Stimulated activated naive CD8-positive, alpha-beta T cell treated with anti-CD3 and anti-CD28 coated beads, Interleukin-15, Interleukin-2, amounts not matched to agents 100 ng/mL and 50 ng/mL, for 24 hours (primary cell): ENCODE results near the gene CNTN5.

Experiments used
- H3K27ac Mint-ChIP-seq: one replicate; pipeline ENCODE4 v1.8.0; 2021; ENCODE audit warnings: mild to moderate bottlenecking, mixed read lengths
- H3K27me3 Mint-ChIP-seq: one replicate; pipeline ENCODE4 v1.8.0; 2021; ENCODE audit warnings: mixed read lengths
- H3K36me3 Mint-ChIP-seq: one replicate; pipeline ENCODE4 v1.8.0; 2021; ENCODE audit warnings: low read depth, mixed read lengths
- H3K4me1 Mint-ChIP-seq: one replicate; pipeline ENCODE4 v1.8.0; 2021; ENCODE audit warnings: low read depth, mixed read lengths
- H3K4me3 Mint-ChIP-seq: one replicate; pipeline ENCODE4 v1.8.0; 2021; ENCODE audit warnings: mild to moderate bottlenecking, mixed read lengths
- H3K9me3 Mint-ChIP-seq: one replicate; pipeline ENCODE4 v1.8.0; 2021; ENCODE audit warnings: mixed read lengths

Gene CNTN5

DNA sequence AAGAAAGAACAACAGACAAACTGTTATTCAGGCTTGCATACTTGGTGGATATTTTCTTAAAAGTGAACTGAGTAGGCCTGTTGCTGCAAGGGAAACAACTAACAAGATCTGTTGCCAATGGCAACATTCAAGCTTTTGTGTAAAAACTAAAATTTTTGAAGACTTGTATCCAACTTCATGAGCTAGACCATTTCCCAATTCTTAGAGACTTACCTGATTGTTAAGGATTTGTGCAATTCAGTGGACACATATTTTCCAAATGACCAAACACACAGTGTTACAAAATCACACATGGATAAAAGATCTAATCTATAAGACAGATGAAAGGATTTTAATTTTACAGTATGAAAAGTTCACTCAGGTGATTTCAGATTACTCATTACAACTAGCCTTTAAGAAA is 564.1 kb downstream of the CNTN5 start:
- Mint-ChIP-seq H3K27ac (no peak overlapping the region), H3K4me3 (no peak overlapping the region), H3K27me3 (no peaks in the 10 kb centered on the region), H3K9me3 (peaks cover 10% of the 10 kb centered on the region), H3K36me3 (no peaks in the 10 kb centered on the region), H3K4me1 (no peaks in the 10 kb centered on the region)

DNA sequence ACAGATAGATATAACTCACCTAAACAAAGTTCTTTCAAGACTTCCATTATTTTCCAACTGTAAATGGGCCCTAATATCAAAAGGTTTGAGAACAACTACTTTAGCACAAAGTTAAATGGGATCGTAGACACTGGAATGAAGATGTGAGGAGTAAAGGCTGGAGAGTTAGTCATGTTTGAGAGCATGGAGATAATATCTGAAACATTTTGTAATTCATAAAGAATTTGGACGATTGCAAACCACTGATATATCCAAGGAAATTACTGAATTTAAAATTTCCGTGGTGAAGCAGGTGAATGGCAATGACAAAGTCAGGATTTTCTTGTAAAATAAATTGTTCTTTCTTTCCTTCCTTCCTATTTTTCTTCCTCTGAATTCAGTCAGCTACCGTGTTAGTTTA is 564.9 kb downstream of the CNTN5 start:
- Mint-ChIP-seq H3K36me3 (no peaks in the 10 kb centered on the region), H3K27ac (no peak overlapping the region), H3K27me3 (no peaks in the 10 kb centered on the region), H3K4me3 (no peak overlapping the region), H3K9me3 (peaks cover 11% of the 10 kb centered on the region), H3K4me1 (no peaks in the 10 kb centered on the region)

DNA sequence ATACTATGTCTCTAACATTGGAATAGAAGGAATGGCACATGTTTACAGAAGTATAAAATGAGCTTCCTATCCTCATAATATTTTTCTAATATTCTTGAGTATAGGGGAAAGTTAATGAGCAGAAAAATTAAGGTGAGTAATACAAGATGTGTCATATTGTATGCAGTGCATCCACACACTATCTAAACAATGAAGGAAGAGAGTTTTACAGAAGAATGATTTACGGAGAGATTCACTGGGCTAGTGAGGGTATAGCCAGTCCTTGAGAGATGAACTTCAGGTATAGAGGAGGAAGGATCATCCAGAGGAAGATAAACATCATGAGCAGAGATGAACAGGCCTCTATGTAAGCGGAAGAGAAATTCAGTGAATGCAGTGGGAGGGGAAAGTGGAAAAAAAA is 569.0 kb downstream of the CNTN5 start:
- H3K9me3 Mint-ChIP-seq: peaks cover 7% of the 10 kb centered on the region
- no peaks in the 10 kb centered on the region for H3K36me3 Mint-ChIP-seq
- no peak overlapping the region for H3K27ac Mint-ChIP-seq
- no peak overlapping the region for H3K4me3 Mint-ChIP-seq
- no peaks in the 10 kb centered on the region for H3K27me3 Mint-ChIP-seq
- no peaks in the 10 kb centered on the region for H3K4me1 Mint-ChIP-seq

DNA sequence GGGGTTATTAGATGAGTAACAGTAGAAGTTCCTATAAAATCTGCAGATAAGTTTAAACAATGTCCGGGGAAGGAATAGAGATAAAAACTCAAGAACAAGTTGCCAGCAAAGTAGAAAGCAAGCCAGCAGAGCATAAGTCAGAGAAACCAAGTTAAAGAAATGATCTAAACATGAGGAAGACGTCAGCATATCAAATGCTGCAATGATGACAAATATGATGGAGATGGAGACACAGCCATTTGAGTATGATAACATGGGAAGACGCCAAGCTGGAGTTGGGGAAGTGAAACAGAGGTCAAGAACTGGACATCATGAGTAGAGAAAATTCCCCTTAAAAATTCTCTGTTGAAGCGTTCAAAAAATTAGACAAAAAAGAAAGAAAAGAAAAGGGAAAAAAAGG is 571.5 kb downstream of the CNTN5 start:
- Mint-ChIP-seq H3K36me3 (no peaks in the 10 kb centered on the region), H3K27ac (no peak overlapping the region), H3K9me3 (peaks cover 7% of the 10 kb centered on the region), H3K4me3 (no peak overlapping the region), H3K4me1 (no peaks in the 10 kb centered on the region), H3K27me3 (no peaks in the 10 kb centered on the region)

DNA sequence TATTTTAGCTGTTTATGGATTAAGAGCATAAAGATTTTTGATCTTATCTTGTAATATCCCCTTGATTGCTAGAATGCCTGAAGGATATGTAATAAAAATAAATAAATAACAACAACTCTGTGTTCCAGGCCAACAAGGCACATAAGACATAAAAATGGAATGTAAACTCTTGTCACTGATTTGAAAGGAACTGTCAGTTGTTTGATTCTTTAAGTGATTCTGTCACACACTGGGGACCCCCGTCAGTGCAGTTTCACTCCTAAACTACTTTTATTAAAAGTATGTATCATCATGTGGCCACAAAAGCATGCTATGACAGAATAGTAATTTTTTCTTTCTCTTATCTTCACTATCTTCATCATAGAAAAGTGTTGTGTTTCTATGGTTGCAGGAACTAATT is 572.4 kb downstream of the CNTN5 start:
- H3K27me3 Mint-ChIP-seq: no peaks in the 10 kb centered on the region
- H3K4me1 Mint-ChIP-seq: no peaks in the 10 kb centered on the region
- no peak overlapping the region for H3K4me3 Mint-ChIP-seq
- peaks cover 7% of the 10 kb centered on the region for H3K9me3 Mint-ChIP-seq
- no peaks in the 10 kb centered on the region for H3K36me3 Mint-ChIP-seq
- no peak overlapping the region for H3K27ac Mint-ChIP-seq

DNA sequence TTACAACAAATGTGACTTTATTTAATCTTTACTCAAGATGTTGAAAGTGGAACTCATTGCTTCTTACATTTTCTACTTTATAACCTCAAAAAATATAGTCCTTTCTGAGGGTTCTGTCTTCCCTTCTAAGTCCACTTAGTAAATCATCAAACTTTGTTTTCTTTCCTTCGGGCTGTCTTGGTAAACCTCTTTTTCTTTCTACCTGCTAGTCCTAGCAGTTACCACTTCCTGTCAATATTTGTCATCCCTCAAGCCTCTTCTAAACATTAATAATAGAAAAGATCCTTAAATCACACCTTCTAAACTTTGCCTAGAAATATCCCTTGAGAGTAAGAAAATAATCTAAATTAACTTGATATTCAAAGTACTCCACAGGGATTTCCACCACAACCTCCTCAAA is 580.4 kb downstream of the CNTN5 start:
- Mint-ChIP-seq H3K9me3 (peaks cover 8% of the 10 kb centered on the region), H3K36me3 (no peaks in the 10 kb centered on the region), H3K27me3 (no peaks in the 10 kb centered on the region), H3K27ac (no peak overlapping the region), H3K4me3 (no peak overlapping the region), H3K4me1 (no peaks in the 10 kb centered on the region)

DNA sequence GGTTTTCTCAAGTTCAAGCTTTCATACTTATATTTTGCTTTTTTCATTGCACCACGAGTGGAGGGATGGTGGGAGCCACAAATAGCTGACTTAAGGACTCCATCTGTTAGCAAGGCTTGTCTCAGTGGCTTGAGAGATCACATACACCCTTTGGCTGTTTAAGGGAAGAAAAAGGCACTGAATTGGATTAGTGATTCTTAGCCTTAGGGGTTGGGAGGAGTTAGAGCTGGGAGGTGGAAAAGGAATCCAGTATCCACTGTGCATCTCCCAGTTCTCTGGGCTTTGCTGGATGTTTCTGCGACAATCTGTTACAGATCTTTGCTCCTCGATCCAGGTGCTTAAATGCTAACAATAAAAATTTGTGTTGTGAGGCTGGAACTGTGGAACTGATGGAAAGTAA is 593.6 kb downstream of the CNTN5 start:
- peaks cover 17% of the 10 kb centered on the region for H3K9me3 Mint-ChIP-seq
- no peaks in the 10 kb centered on the region for H3K27me3 Mint-ChIP-seq
- H3K4me3 Mint-ChIP-seq: no peak overlapping the region
- H3K27ac Mint-ChIP-seq: no peak overlapping the region
- no peaks in the 10 kb centered on the region for H3K36me3 Mint-ChIP-seq
- no peaks in the 10 kb centered on the region for H3K4me1 Mint-ChIP-seq

DNA sequence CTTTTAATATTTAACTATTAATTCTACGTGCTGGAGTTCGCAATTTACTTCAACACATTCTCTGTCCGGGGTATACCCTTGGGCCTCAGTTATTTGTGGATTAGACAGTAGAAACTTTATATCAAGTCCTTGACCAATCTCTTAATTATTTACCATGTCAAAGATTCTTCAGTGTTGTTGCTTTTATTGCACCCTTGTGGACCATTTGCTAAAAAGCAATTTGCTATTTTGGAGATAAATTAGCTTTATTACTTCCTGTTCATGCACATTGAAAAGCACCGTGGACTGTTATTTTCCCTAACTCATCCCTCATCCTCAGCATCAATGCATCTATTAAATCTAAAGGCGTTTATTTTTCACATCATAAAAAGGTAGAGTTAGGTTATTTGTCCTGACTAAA is 609.9 kb downstream of the CNTN5 start:
- H3K4me1 Mint-ChIP-seq: no peaks in the 10 kb centered on the region
- H3K27me3 Mint-ChIP-seq: no peaks in the 10 kb centered on the region
- no peaks in the 10 kb centered on the region for H3K36me3 Mint-ChIP-seq
- no peak overlapping the region for H3K4me3 Mint-ChIP-seq
- H3K9me3 Mint-ChIP-seq: no peaks in the 10 kb centered on the region
- H3K27ac Mint-ChIP-seq: no peak overlapping the region

DNA sequence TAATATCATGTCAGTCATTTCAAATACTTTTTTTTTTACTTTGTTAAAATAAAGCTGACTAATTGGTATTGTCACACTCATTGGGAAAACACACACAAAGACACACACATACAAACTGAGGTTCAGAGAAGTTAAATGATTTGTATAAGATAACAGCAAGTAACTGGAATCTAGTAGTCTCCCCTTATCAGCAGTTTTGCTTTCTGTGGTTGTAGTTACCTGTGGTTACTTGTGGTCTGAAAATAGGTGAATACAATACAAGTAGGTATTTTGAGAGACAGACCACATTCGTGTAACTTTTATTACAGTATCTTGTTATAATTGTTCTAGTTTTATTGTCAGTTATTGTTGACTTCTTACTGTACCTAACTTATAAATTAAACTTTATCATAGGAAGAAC is 610.9 kb downstream of the CNTN5 start:
- Mint-ChIP-seq H3K27me3 (no peaks in the 10 kb centered on the region), H3K4me1 (no peaks in the 10 kb centered on the region), H3K36me3 (no peaks in the 10 kb centered on the region), H3K9me3 (no peaks in the 10 kb centered on the region), H3K4me3 (no peak overlapping the region), H3K27ac (no peak overlapping the region)

DNA sequence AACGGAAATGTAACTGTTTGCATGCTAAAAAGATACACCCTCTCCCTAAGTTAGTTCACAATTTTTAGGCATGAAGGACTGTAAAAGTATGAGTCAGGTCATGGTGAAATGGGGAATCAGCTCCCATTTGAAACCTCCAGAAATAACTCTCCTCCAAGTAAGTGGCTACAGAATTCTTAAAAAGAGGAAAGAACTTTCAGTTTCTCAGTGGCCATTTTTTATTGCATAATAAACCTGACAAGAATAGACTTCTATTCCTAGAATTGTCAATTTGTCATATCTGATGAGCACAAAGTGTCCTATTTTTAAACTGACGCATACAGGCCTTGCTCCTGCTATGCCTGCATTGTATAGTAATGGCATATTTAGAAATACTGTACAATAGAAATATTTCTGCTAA is 612.2 kb downstream of the CNTN5 start:
- Mint-ChIP-seq H3K27ac (no peak overlapping the region), H3K36me3 (no peaks in the 10 kb centered on the region), H3K4me1 (no peaks in the 10 kb centered on the region), H3K4me3 (no peak overlapping the region), H3K9me3 (no peaks in the 10 kb centered on the region), H3K27me3 (no peaks in the 10 kb centered on the region)

DNA sequence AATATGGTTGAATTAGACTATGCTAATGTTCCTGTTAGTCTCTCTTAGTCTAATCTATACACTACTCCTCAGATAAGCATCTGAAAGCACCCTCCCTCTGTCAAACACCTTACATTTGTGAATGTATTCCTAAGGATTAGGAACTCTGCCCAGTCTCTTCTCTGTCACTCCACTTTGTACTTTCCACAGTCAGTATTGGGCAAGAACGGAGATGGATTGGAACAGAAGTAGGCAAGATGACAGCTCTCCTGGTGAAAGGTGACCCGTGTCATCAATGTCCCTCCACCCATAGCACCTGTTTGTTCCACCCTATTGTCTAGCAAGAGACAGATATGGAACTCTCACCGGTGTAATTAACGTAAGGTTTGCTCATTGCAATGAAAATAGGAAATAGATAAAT is 613.8 kb downstream of the CNTN5 start:
- Mint-ChIP-seq H3K4me3 (no peak overlapping the region), H3K9me3 (no peaks in the 10 kb centered on the region), H3K4me1 (no peaks in the 10 kb centered on the region), H3K36me3 (no peaks in the 10 kb centered on the region), H3K27me3 (no peaks in the 10 kb centered on the region), H3K27ac (no peak overlapping the region)

DNA sequence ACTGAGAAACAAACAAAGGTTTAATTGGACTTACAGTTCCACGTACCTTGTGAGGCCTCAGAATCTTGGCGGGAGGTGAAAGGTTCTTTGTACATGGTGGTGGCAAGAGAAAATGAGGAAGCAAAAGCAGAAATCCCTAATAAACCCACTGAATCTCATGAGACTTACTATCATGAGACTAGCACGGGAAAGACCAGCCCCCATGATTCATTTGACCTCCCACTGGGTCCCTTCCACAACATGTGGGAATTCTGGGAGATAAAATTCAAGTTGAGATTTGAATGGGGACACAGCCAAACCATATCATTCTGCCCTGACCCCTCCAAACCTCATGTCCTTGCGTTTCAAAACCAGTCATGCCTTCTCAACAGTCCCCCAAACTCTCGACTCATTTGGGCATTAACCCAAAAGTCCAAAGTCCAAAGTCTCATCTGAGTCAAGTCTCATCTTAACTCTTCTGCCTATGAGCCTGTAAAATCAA is 617.4 kb downstream of the CNTN5 start:
- peaks cover 4% of the 10 kb centered on the region for H3K9me3 Mint-ChIP-seq
- H3K36me3 Mint-ChIP-seq: no peaks in the 10 kb centered on the region
- H3K27ac Mint-ChIP-seq: no peak overlapping the region
- no peaks in the 10 kb centered on the region for H3K27me3 Mint-ChIP-seq
- H3K4me1 Mint-ChIP-seq: no peaks in the 10 kb centered on the region
- H3K4me3 Mint-ChIP-seq: no peak overlapping the region

DNA sequence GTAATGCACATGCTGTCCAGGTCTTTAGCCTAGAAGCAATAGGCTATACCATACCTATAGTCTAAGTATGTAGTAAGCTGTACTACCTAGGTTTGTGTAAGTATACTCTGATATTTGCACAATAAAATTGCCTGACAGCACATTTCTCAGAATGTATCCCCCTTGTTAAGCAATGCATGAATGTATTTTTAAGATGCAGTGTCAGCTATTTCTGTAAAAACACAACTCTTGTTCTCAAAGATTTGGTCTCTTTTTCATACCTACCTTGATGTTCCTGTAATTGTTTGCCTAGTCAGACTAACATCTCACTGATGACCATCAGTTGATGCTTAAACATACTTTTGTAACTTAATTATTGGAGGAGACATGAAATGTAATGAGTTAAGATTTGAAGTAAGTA is 619.9 kb downstream of the CNTN5 start:
- Mint-ChIP-seq H3K4me1 (no peaks in the 10 kb centered on the region), H3K27ac (no peak overlapping the region), H3K4me3 (no peak overlapping the region), H3K9me3 (peaks cover 4% of the 10 kb centered on the region), H3K27me3 (no peaks in the 10 kb centered on the region), H3K36me3 (no peaks in the 10 kb centered on the region)

DNA sequence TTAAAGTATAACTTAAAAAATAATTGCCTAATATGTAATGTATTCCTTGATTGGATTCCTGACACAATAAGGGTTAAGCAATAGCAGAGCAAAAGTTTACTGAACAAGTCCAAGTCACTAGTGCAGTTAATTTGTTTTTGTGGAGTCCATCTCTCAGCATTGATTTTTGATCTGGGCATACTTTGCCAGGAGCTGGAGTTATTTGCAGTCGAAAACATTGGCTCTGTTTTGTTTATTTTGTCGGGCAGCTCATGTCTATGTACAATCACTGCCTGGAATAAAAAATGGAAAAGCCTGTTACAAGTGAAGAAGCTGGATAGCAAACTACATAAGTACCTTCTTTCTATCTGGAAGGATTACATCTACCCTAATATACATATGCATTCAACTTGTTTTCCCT is 625.2 kb downstream of the CNTN5 start:
- H3K27ac Mint-ChIP-seq: no peak overlapping the region
- no peak overlapping the region for H3K4me3 Mint-ChIP-seq
- no peaks in the 10 kb centered on the region for H3K27me3 Mint-ChIP-seq
- no peaks in the 10 kb centered on the region for H3K36me3 Mint-ChIP-seq
- H3K9me3 Mint-ChIP-seq: peaks cover 11% of the 10 kb centered on the region
- no peaks in the 10 kb centered on the region for H3K4me1 Mint-ChIP-seq

DNA sequence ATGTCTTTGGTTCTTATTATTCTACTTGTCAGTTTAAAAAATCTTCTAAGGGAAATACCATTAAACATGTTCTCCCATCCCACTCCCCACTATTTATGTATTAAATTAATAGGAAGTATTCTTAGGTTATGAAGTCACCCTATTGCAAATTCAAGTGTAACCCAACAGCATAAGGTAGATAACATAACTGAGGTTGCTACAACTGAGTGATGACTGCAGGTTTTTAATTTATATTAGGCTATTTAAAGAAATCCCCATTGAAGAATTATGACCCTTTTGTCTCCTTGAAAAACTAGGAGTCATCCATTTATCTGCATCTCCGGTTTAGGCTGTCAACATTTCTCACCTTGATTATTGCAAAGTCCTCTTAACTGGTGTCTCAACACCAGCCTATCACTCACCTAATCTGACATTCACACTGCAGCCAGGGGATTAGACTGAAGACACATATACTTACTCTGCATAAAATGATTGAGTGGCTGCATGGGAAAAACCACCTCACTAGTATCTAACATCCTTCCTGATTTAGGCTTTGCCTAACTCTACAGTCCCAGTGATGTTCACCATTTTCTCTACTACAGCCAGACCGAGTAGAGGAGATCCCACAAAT is 649.4 kb downstream of the CNTN5 start:
- no peaks in the 10 kb centered on the region for H3K36me3 Mint-ChIP-seq
- no peak overlapping the region for H3K27ac Mint-ChIP-seq
- H3K27me3 Mint-ChIP-seq: no peaks in the 10 kb centered on the region
- no peak overlapping the region for H3K4me3 Mint-ChIP-seq
- H3K9me3 Mint-ChIP-seq: peaks cover 6% of the 10 kb centered on the region
- no peaks in the 10 kb centered on the region for H3K4me1 Mint-ChIP-seq

DNA sequence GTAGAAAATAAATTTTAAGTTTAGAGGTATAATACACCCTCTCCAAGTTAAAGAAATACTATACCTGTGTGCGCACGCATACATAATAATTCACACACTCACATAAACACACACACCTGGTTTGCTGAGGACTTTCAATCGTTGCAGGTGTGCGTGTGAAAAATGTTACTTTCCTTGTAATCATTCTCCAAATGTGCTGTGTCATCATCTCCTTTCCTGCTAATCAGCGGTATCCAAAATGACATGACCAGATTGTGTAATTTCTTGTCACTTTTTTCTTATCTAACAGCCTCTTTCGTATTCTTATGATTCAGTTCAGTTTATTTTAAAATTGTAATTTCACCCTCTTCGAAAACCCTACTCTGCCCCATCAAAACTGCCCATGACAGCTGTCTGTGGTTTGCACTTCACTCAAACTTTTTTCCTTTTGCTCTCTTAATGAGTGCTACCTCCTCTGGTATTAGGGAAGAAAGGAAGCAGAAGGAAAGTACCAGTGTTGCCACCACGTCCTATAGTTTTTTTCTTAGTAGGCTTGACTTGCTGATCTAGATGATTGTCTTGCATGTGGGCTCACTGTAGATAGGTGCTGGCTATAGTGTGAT is 651.2 kb downstream of the CNTN5 start:
- Mint-ChIP-seq H3K27ac (no peak overlapping the region), H3K9me3 (peaks cover 6% of the 10 kb centered on the region), H3K27me3 (no peaks in the 10 kb centered on the region), H3K4me1 (no peaks in the 10 kb centered on the region), H3K36me3 (no peaks in the 10 kb centered on the region), H3K4me3 (no peak overlapping the region)
